HEK293 (cell line): ENCODE results near the gene KDM4B.

Experiments
- CTCF ChIP-seq: fragments of 450-650 bp; formaldehyde crosslinking; IDR thresholded peaks from 2 replicates; pipeline ENCODE4 v1.5.1; 2016; ENCODE audit warnings: missing biosample characterization, missing genetic modification characterization
- PBX3 ChIP-seq: sonication (generic); formaldehyde crosslinking; IDR thresholded peaks from 2 replicates; pipeline ENCODE4 v1.8.1; 2022; ENCODE audit warnings: mild to moderate bottlenecking, moderate library complexity, missing genetic modification reagents
- SP2 ChIP-seq: fragments of 450-650 bp; formaldehyde crosslinking; IDR thresholded peaks from 2 replicates; pipeline ENCODE4 v1.5.1; 2016; ENCODE audit warnings: missing biosample characterization, missing genetic modification characterization
- ZFP41 ChIP-seq: fragments of 450-650 bp; formaldehyde crosslinking; IDR thresholded peaks from 2 replicates; pipeline ENCODE4 v1.5.1; 2016; ENCODE audit warnings: missing biosample characterization, missing genetic modification characterization, borderline replicate concordance
- ZNF280C ChIP-seq: fragments of 450-650 bp; formaldehyde crosslinking; IDR thresholded peaks from 2 replicates; pipeline ENCODE4 v1.5.1; 2016; ENCODE audit warnings: missing biosample characterization, missing genetic modification characterization
- ZNF510 ChIP-seq: fragments of 450-650 bp; formaldehyde crosslinking; IDR thresholded peaks from 2 replicates; pipeline ENCODE4 v1.5.1; 2018; ENCODE audit warnings: mild to moderate bottlenecking, missing genetic modification characterization, missing biosample characterization; ENCODE audit not compliant: insufficient replicate concordance
- ZNF629 ChIP-seq: fragments of 450-650 bp; formaldehyde crosslinking; IDR thresholded peaks from 2 replicates; pipeline ENCODE4 v1.5.1; 2017; ENCODE audit warnings: missing biosample characterization, missing genetic modification characterization
- ZNF707 ChIP-seq: fragments of 450-650 bp; formaldehyde crosslinking; IDR thresholded peaks from 2 replicates; pipeline ENCODE4 v1.5.1; 2016; ENCODE audit warnings: missing biosample characterization, missing genetic modification characterization
- ZNF843 ChIP-seq: fragments of 450-650 bp; formaldehyde crosslinking; IDR thresholded peaks from 2 replicates; pipeline ENCODE4 v1.5.1; 2016; ENCODE audit warnings: missing biosample characterization, missing genetic modification characterization

GRCh38 chr19:5080809-5081208 lies 111.9 kb downstream of the KDM4B start:
- TF ChIP-seq ZNF707 (tag by site-specific recombination) (no peak), CTCF (no peak), ZNF280C (tag by site-specific recombination) (no peak), ZNF629 (no peak), PBX3 (CRISPR knock-in tag) (no peak), SP2 (tag by site-specific recombination) (no peak), ZFP41 (tag by site-specific recombination) (no peak), ZNF843 (tag by site-specific recombination) (no peak), ZNF510 (tag by site-specific recombination) (no peak)
